ENCODE data around the gene STK35.
A peak's percentile ranks its signal among the peaks of the same experiment; 100 is the strongest.

GRCh38 chr20:2169456-2170088, 67.9 kb downstream of the STK35 start:
- TF ChIP-seq CTCF (IDR thresholded peaks at IDR 0.05; ENCODE audit: insufficient read depth, low read length) (no peak), POLR2AphosphoS5 (IDR thresholded peaks at IDR 0.05; ENCODE audit: low read depth) (no peak), SPI1 (IDR thresholded peaks at IDR 0.05; ENCODE audit: borderline replicate concordance, low read depth) (peak; percentile 66; the same call in 1 of the 2 replicates)
- TF ChIP-seq, protein P1, sequence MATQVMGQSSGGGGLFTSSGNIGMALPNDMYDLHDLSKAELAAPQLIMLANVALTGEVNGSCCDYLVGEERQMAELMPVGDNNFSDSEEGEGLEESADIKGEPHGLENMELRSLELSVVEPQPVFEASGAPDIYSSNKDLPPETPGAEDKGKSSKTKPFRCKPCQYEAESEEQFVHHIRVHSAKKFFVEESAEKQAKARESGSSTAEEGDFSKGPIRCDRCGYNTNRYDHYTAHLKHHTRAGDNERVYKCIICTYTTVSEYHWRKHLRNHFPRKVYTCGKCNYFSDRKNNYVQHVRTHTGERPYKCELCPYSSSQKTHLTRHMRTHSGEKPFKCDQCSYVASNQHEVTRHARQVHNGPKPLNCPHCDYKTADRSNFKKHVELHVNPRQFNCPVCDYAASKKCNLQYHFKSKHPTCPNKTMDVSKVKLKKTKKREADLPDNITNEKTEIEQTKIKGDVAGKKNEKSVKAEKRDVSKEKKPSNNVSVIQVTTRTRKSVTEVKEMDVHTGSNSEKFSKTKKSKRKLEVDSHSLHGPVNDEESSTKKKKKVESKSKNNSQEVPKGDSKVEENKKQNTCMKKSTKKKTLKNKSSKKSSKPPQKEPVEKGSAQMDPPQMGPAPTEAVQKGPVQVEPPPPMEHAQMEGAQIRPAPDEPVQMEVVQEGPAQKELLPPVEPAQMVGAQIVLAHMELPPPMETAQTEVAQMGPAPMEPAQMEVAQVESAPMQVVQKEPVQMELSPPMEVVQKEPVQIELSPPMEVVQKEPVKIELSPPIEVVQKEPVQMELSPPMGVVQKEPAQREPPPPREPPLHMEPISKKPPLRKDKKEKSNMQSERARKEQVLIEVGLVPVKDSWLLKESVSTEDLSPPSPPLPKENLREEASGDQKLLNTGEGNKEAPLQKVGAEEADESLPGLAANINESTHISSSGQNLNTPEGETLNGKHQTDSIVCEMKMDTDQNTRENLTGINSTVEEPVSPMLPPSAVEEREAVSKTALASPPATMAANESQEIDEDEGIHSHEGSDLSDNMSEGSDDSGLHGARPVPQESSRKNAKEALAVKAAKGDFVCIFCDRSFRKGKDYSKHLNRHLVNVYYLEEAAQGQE (IDR thresholded peaks at IDR 0.05; ENCODE audit: insufficient replicate concordance, low read depth): no peak

Data from HL-60 (cell line).